Testis (tissue), 3 donors: ENCODE measurements around the gene QRFP. TPM values are rescaled to one million over a fixed set of nuclear protein-coding genes. Genes with fewer than 3 reads are reported as not detected.

Experiments
- DNase-seq: peaks from one replicate; pipeline ENCODE4 v3.0.0-alpha.2; 2019
- H3K27ac ChIP-seq, 2 donors: fragments of 200-600 bp; sonication (generic); one replicate each; pipeline ENCODE4 v1.5.1; 2019
- H3K27me3 ChIP-seq: fragments of 200-600 bp; sonication (generic); one replicate; pipeline ENCODE4 v1.5.1; 2019
- H3K36me3 ChIP-seq: fragments of 200-600 bp; sonication (generic); one replicate; pipeline ENCODE4 v1.5.1; 2017; ENCODE audit warnings: low read depth; ENCODE audit errors: missing control alignments
- H3K4me1 ChIP-seq: fragments of 200-600 bp; sonication (generic); one replicate; pipeline ENCODE4 v1.5.1; 2019
- H3K4me3 ChIP-seq, 2 donors: fragments of 200-600 bp; sonication (generic); one replicate each; pipeline ENCODE4 v1.5.1; 2017 to 2019
- H3K9me3 ChIP-seq: fragments of 200-600 bp; sonication (generic); one replicate; pipeline ENCODE4 v1.5.1; 2017
- CTCF ChIP-seq, 3 experiments: fragments of 450-650 bp in 2 of 3; fragments of 200-600 bp in 1 of 3; sonication (generic) in 1 of 3; IDR thresholded peaks; one replicate each; pipeline ENCODE4 v1.5.1; 2016 to 2019; ENCODE audit warnings: antibody characterized with exemption in 3 of 3, mild to moderate bottlenecking in 2 of 3, moderate library complexity in 1 of 3
- POLR2A ChIP-seq: fragments of 450-650 bp; IDR thresholded peaks from one replicate; pipeline ENCODE4 v1.6.1; 2017; ENCODE audit warnings: antibody characterized with exemption, mild to moderate bottlenecking, moderate library complexity
- WGBS, 2 donors: methylation state at CpG; one replicate each; pipeline ENCODE4 v1.1.5; 2018; 5-methylcytosine and 5-hydroxymethylcytosine counted together
- intact Hi-C: fragments of 100-400 bp; cut with DNase I; formaldehyde crosslinking; loops from one replicate; pipeline ENCODE4 v1.15.1; 2023; ENCODE audit warnings: low total_unique reads
- polyA plus RNA-seq: library from polyadenylated mRNA; stranded (reverse); fragments of 350-450 nt; fragmentation: Illumina TruSeq; extraction: RNeasy Lipid Tissue Mini Kit (QIAGEN cat#74804); gene quantifications from one replicate; pipeline ENCODE4 v1.2.3, GENCODE V29; 2014; ENCODE audit warnings: low read depth, low replicate concordance; ENCODE audit not compliant: insufficient read depth
- total RNA-seq, 2 donors: library from RNA; depleted of rRNA; stranded (reverse); fragments of >200 nt; gene quantifications; one replicate each; pipeline ENCODE4 v1.2.3, GENCODE V29; 2016

The QRFP gene
- total and polyA plus RNA-seq, 3 donors from 2014 or later: 0.24 TPM; not detected in 2

- no peak for TF ChIP-seq POLR2A
- TF ChIP-seq CTCF (IDR thresholded peaks at IDR 0.05): no peak
- intact Hi-C loops: loop anchor here (10.0 kb wide), 1 partner anchor 69 kb away; no protein-coding TSS in a partner anchor
- 69 to 90% methylated on average over 3 to 6 of the region's 11 CpGs for WGBS, 2 donors
- Histone ChIP-seq H3K4me3 (no peak overlapping the region), H3K27me3 (no peaks in the 10 kb centered on the region), H3K9me3 (no peaks in the 10 kb centered on the region), H3K27ac (no peak overlapping the region), H3K36me3 (no peaks in the 10 kb centered on the region), H3K4me1 (peaks cover 56% of the 10 kb centered on the region)
- DNase-seq: no peak
Measured at GRCh38 chr9:130934246-130934645, 37.6 kb upstream of the QRFP start.

GRCh38 chr9:130933114-130934046 lies 36.8 kb upstream of the QRFP start:
- H3K9me3 ChIP-seq: no peaks in the 10 kb centered on the region
- intact Hi-C loops: loop anchor here (10.0 kb wide), 1 partner anchor 69 kb away; no protein-coding TSS in a partner anchor
- H3K27ac ChIP-seq: peak overlapping the region in 1 of 2 donors; percentile 22
- no peaks in the 10 kb centered on the region for H3K36me3 ChIP-seq
- TF ChIP-seq POLR2A (no peak), CTCF (IDR thresholded peaks at IDR 0.05) (no peak)
- no peaks in the 10 kb centered on the region for H3K27me3 ChIP-seq
- no peak overlapping the region for H3K4me3 ChIP-seq
- WGBS, 2 donors: 44 to 59% methylated on average over 11 to 25 of the region's 26 CpGs
- no peak for DNase-seq
- H3K4me1 ChIP-seq: peaks cover 56% of the 10 kb centered on the region

- DNase-seq: no peak
- Histone ChIP-seq H3K9me3 (no peaks in the 10 kb centered on the region), H3K36me3 (no peaks in the 10 kb centered on the region), H3K27me3 (no peaks in the 10 kb centered on the region), H3K27ac (peak overlapping the region in 1 of 2 donors; percentile 22), H3K4me3 (no peak overlapping the region), H3K4me1 (peaks cover 47% of the 10 kb centered on the region)
- no peak for TF ChIP-seq POLR2A
- TF ChIP-seq CTCF (IDR thresholded peaks at IDR 0.05): no peak
- intact Hi-C loops: loop anchor here (10.0 kb wide), 1 partner anchor 68 kb away; no protein-coding TSS in a partner anchor
- 60 to 68% methylated on average over 21 of the region's 21 CpGs for WGBS, 2 donors
Measured at GRCh38 chr9:130932255-130933079, 35.9 kb upstream of the QRFP start.

- no peak for DNase-seq
- no peaks in the 10 kb centered on the region for H3K36me3 ChIP-seq
- WGBS, 2 donors: 56 to 57% methylated on average over 20 of the region's 20 CpGs
- TF ChIP-seq POLR2A (no peak), CTCF (IDR thresholded peaks at IDR 0.05) (no peak)
- peaks cover 43% of the 10 kb centered on the region for H3K4me1 ChIP-seq
- no peak overlapping the region for H3K4me3 ChIP-seq
- no peaks in the 10 kb centered on the region for H3K9me3 ChIP-seq
- no peak overlapping the region for H3K27ac ChIP-seq
- no peaks in the 10 kb centered on the region for H3K27me3 ChIP-seq
- intact Hi-C loops: loop anchor here (10.0 kb wide), 1 partner anchor 67 kb away; no protein-coding TSS in a partner anchor
Measured at GRCh38 chr9:130931508-130932254, 35.1 kb upstream of the QRFP start.
